DMS153 treated with DMSO at 0.1 percent for 48 hours (cell line): ENCODE measurements around the gene MAGEB3.
"Not testable (repeated sequence)": the region's sequence is repeated elsewhere in the genome, so short reads cannot be mapped to it uniquely, and the experiment has no call there.

Source experiments
- DNase-seq: peaks from one replicate; lab custom pipeline; 2025; ENCODE audit not compliant: unreplicated experiment; lab: John Stamatoyannopoulos, UW

The MAGEB3 gene

DNA sequence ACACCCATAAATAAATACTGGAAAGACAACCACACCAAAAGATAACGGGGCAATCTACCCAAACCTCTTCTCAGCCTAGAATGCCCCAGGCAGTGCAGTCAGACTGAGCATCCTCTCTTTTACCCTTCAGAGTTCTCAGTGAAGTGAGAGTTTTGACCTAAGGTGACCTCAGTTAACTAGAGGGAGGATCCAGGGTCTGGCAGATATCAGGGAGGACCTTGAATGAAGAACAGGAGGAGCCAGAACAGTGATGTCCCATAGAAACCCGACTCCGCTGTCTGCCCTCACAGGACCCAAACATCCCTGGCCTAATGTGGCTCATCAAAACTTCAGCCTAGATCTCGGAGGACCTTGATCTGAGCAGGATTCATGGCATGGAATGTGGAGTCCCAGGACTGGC is at the start of gene MAGEB3:
MAGEB3 (plus strand) TSS at position 263 of the 400 bp plus-strand sequence. CDS start 5,268 bp downstream, outside the sequence.
- no peak for DNase-seq

- DNase-seq = no peak
Observed at GRCh38 chrX:30181353-30181752, 49.1 kb upstream of the MAGEB3 start.

DNA sequence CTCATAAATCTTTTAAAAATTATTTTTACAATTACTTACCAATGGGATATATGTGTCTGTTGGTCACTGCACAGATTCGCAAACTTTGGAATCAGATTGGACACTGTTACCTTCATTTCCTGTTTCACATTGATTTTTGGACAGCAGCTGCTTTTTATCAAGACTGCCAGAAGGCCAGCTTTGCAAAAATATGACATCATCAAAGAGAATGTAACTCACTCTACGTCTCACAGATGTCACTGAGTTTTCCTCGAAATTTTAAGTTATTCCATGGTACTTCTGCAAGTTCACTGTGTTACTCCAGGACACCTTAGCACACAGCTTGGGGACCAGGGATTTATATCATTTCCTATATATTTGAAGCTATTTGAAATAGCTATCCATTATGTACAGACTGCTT is 46.9 kb upstream of the MAGEB3 start:
- no peak for DNase-seq

DNA sequence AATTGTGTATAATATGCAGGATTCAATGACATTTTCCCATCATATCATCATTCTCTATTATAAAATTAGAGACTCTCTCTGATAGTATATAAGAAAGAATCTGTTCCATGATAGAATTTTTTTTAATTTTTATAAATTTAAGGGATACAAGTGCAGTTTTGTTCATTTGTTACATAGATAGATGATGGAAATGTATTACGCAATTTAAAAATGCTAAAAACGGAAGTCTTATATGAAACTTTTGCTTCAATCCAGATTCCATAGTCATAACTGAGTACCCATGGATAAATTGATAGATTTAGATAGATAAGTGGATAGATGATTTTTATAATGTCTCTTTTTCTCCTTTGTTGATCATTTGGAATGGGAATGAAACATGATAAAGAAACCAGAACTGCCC is 40.0 kb upstream of the MAGEB3 start:
- DNase-seq = no peak

DNA sequence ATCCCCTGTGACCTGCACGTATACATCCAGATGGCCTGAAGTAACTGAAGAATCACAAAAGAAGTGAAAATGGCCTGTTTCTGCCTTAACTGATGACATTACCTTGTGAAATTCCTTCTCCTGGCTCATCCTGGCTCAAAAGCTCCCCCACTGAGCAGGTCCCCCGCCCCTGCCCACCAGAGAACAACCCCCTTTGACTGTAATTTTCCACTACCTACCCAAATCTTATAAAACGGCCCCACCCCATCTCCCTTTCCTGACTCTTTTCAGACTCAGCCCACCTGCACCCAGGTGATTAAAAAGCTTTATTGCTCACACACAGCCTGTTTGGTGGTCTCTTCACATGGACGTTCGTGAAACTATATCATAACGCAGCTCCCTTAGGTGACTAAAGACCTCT is 36.5 kb upstream of the MAGEB3 start:
- DNase-seq = not testable (repeated sequence)

- no peak for DNase-seq
Observed at GRCh38 chrX:30196322-30196721, 34.1 kb upstream of the MAGEB3 start.

GRCh38 chrX:30212172-30212571 is 18.3 kb upstream of the MAGEB3 start:
- no peak for DNase-seq

- DNase-seq = no peak
Observed at GRCh38 chrX:30215357-30215843, 15.1 kb upstream of the MAGEB3 start, which contains the start of gene MAGEB2. TSS of gene MAGEB2 (plus strand) at chrX:30215563. CDS start at chrX:30218581, 3,018 bp downstream.

DNA sequence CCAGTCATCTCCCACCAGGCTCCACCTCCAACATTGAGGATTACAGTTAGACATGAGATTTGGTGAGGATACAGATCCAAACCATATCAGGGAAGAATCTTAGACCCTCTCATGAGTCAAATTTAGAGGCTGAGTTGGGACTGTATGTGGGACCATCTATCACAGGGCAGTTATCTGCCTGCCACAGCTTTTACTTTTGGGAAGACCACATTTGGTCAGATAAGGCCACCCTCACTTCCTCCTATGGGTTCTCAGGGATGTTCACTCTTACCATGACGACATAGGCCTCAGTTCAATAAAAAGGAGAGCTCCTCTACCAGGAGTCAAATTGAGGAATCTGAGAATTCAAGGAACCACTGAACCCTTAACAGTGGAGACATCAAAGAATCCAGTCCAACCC is 13.0 kb upstream of the MAGEB3 start:
- no peak for DNase-seq

DNA sequence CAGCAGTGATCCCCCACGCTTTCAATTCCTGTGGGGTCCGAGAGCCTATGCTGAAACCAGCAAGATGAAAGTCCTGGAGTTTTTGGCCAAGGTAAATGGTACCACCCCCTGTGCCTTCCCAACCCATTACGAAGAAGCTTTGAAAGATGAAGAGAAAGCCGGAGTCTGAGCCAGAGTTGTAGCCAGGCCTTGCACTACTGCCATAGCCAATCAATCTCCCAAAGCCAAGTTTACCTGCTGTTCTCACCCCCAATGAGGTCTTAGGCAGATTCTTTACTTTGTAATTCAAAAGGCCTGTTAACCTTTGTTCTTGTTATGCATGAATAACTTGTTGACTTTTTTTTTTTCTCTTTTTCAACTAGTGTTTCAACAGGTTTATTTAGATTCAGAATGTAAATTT is 11.1 kb upstream of the MAGEB3 start:
- DNase-seq = no peak

- DNase-seq = no peak
Observed at GRCh38 chrX:30220661-30221060, 9.8 kb upstream of the MAGEB3 start.

DNA sequence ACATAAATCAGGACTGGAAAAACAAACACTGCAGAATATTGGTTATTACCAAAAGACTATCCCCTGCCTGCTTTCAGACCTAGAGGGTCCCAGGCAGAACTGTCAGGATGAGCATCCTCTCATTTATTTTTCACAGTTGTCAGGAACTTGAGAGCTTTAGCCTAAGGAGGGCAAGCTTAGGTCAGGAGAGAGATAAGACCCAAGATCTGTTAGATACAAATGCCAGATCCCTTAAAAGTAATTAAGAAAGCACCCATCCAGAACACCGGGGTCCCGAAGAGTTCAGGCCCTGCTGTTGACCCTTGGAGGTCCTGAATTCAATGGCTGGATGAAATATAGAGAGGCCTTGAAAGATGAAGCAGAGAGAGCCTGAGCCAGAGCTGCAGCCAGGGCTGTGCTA is 5.9 kb upstream of the MAGEB3 start:
- DNase-seq = no peak

GRCh38 chrX:30228526-30228925 is 1.9 kb upstream of the MAGEB3 start:
- no peak for DNase-seq

- DNase-seq = no peak
Observed at GRCh38 chrX:30241724-30242415, 11.4 kb downstream of the MAGEB3 start, which contains the start of gene MAGEB4. TSS of gene MAGEB4 (plus strand) at chrX:30242000. CDS start at chrX:30242136, 136 bp downstream.

GRCh38 chrX:30246769-30247489 is 16.5 kb downstream of the MAGEB3 start, which contains the start of gene MAGEB1:
TSS of gene MAGEB1 (plus strand) at chrX:30247146. CDS start at chrX:30250494, 3,348 bp downstream.
- DNase-seq = no peak

DNA sequence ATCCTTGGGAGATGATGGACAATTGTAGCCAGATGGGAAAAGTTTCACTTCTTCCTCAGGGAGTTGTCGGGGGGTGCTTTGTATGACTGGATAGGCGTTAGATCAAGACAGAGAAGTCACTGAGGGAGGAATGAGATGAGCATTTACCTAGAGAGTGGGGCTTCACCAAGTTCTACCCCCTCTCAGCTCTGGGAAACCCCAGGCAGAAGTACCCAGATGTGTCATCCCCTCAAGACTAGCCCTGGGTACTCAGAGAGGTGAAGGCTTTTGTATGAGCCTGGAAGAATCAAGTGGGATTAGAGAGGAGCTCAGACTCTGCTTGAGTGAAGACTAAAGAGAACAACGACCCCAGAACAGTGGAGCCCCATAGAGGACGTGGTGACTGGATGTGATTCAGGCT is 18.4 kb downstream of the MAGEB3 start:
- DNase-seq = no peak

GRCh38 chrX:30253257-30253656 is 22.8 kb downstream of the MAGEB3 start:
- DNase-seq = no peak

- no peak for DNase-seq
Observed at GRCh38 chrX:30259927-30260326, 29.5 kb downstream of the MAGEB3 start.

- no peak for DNase-seq
Observed at GRCh38 chrX:30261012-30261411, 30.6 kb downstream of the MAGEB3 start.

DNA sequence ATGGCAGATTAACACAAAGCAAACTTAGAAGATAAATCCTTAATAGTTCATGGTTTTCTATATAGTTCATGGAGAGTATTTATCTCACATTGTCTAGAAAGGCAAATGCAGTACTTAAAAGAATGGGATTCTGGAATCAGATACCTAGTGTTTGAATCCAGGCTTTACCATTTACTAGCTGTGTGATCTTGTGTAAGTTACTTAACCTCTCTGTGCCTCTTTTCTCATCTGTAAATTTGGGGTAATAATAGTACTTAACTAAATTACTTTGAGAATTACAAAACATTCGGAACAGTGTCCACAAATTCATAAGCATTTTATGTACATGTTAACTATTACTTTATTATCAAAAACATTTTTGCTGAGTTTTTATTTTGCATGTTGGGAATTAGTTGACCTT is 32.3 kb downstream of the MAGEB3 start:
- DNase-seq = no peak

DNA sequence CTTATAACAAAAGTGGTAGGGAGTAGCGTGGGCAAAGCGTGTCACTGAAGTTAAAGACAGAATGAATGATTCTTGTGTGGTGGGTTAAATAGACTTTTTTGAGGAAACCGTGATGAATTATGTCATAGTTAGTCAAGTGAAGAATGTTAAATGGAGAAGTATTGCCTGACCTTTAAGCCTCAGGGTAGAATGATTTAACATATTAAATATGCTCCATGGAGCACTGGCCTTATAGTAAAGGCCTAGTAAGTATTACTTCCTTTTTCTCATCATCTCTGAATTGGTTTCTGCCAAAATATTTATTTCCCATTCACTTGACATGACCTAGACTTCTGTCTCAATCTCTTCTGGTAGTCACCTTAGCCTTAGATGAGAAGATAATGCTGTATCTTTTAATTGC is 40.2 kb downstream of the MAGEB3 start:
- DNase-seq = no peak

- DNase-seq = peak; percentile 1
Observed at GRCh38 chrX:30275498-30275897, 45.0 kb downstream of the MAGEB3 start.
